ENCODE data around the gene MKI67. TPM values are rescaled to one million over a fixed set of nuclear protein-coding genes. Genes with fewer than 3 reads are reported as not detected.

The MKI67 gene
- total and polyA plus RNA-seq, 10 of the 15 experiments (the other 5 are each of a cell fraction or from before 2014, with no cell fraction given), result 22.3 to 183 (median 82.9) TPM

DNA sequence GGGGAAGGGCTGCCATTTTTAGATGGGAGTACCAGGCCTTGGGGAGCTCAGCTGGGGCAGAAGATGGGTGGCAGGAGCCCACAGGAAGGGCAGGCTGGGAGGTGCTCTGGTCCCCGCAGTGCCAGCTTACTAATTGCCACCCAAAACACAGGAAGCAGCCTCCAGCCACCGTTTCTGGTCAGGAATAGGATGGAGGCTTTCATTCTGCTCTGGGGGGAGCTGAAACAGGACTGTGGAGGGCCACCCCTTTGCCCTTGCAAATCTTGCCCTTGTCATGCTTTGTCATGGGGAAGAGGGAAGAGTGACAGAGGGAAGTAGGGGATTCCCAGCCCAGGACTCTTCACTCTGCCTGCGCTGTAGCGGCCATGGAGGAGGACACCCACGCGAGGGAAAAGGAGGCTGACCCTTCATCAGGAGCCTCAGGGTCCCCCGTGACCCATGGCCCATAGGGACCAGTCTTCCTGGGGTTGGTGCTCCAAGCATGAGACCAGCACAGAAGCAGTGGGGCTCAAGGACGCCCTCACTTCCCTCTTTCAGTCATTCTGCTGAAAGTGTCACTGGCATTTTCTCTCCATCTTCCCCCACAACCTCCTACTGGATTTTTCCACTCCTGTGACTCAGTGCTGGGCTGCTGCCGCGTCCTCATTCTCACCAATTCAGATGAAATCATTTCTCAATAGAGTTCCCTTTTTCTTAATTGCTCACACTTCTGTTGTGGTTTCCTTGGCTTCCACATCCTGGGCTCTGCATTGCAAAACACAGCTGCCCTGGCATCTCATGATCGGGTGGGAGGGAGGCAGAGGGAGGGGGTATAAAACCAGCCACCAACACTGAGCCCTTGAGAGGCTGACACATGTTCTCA lies 61.9 kb downstream of the MKI67 start (continued):
- TF ChIP-seq SREBF1 (IDR thresholded peaks at IDR 0.05; ENCODE audit: low read length), result no peak
- no peak for TF ChIP-seq BRCA1 (IDR thresholded peaks at IDR 0.05; ENCODE audit: low read depth, low read length)
- no peak for TF ChIP-seq SUPT20H (IDR thresholded peaks at IDR 0.05; ENCODE audit: borderline replicate concordance, control insufficient read depth, low read depth, low read length)
- TF ChIP-seq CHD4 (IDR thresholded peaks at IDR 0.05), result no peak
- TF ChIP-seq SRF (IDR thresholded peaks at IDR 0.05; ENCODE audit: low read depth in 2 of 2, low read length in 2 of 2), result no peak
- no peak for TF ChIP-seq POLR2A (IDR thresholded peaks at IDR 0.05; ENCODE audit: low read depth, low read length)
- TF ChIP-seq PAX8 (IDR thresholded peaks at IDR 0.05), result no peak
- TF ChIP-seq STAT3 (IDR thresholded peaks at IDR 0.05; ENCODE audit: low read depth, low read length), result no peak
- TF ChIP-seq SMARCA5 (IDR thresholded peaks at IDR 0.05), result peak; percentile 82
- no peak for TF ChIP-seq CHD1 (IDR thresholded peaks at IDR 0.05; ENCODE audit: low read depth, low read length)
- no peak for TF ChIP-seq SMAD5 (IDR thresholded peaks at IDR 0.05; ENCODE audit: low read depth)
- TF ChIP-seq, protein P1, sequence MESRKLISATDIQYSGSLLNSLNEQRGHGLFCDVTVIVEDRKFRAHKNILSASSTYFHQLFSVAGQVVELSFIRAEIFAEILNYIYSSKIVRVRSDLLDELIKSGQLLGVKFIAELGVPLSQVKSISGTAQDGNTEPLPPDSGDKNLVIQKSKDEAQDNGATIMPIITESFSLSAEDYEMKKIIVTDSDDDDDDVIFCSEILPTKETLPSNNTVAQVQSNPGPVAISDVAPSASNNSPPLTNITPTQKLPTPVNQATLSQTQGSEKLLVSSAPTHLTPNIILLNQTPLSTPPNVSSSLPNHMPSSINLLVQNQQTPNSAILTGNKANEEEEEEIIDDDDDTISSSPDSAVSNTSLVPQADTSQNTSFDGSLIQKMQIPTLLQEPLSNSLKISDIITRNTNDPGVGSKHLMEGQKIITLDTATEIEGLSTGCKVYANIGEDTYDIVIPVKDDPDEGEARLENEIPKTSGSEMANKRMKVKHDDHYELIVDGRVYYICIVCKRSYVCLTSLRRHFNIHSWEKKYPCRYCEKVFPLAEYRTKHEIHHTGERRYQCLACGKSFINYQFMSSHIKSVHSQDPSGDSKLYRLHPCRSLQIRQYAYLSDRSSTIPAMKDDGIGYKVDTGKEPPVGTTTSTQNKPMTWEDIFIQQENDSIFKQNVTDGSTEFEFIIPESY (IDR thresholded peaks at IDR 0.05), result no peak
- TF ChIP-seq NFXL1 (IDR thresholded peaks at IDR 0.05; ENCODE audit: borderline replicate concordance), result no peak
- no peak for TF ChIP-seq CEBPZ (IDR thresholded peaks at IDR 0.05; ENCODE audit: low read depth, low read length)
- no peak for TF ChIP-seq HDGF (IDR thresholded peaks at IDR 0.05)
- TF ChIP-seq NR2F1 (conservative IDR thresholded peaks at IDR 0.05), result no peak
- TF ChIP-seq E2F8 (IDR thresholded peaks at IDR 0.05; ENCODE audit: low read depth, partially characterized antibody), result no peak
- TF ChIP-seq NFIC (IDR thresholded peaks at IDR 0.05; ENCODE audit: low read depth, low read length), result peak; percentile 81; the same call in 1 of the 2 replicates
- no peak for TF ChIP-seq RBBP5 (conservative IDR thresholded peaks at IDR 0.05)
- no peak for TF ChIP-seq STAT1 (conservative IDR thresholded peaks at IDR 0.05)
- no peak for TF ChIP-seq CBX5 (IDR thresholded peaks at IDR 0.05; ENCODE audit: low read depth)
- TF ChIP-seq CBFB (IDR thresholded peaks at IDR 0.05; ENCODE audit: low read depth), result peak; percentile 86
- TF ChIP-seq MXI1 (IDR thresholded peaks at IDR 0.05; ENCODE audit: low read depth, low read length), result no peak
